HEK293T (cell line): ENCODE measurements around the gene ACTN3.

Experiments
- CTCF ChIA-PET: fragments of 350-600 bp; formaldehyde crosslinking; extraction: SDS; loops from one replicate; lab custom pipeline; 2021; ENCODE audit warnings: antibody characterized with exemption, inconsistent platforms; lab: Yijun Ruan, JAX
- POLR2A ChIA-PET: fragments of 350-600 bp; formaldehyde crosslinking; extraction: SDS; loops from one replicate; lab custom pipeline; 2020; ENCODE audit warnings: antibody characterized with exemption, inconsistent platforms; lab: Yijun Ruan, JAX
- DNase-seq: peaks from one replicate; pipeline ENCODE4 v3.0.0; 2012; ENCODE audit warnings: mixed read lengths; ENCODE audit errors: extremely low spot score
- ARNT ChIP-seq: fragments of 450-650 bp; IDR thresholded peaks from 2 replicates; pipeline ENCODE4 v1.6.1; 2017; ENCODE audit warnings: mild to moderate bottlenecking
- BHLHE40 ChIP-seq: fragments of 450-650 bp; IDR thresholded peaks from 2 replicates; pipeline ENCODE4 v1.6.1; 2016; ENCODE audit warnings: mild to moderate bottlenecking, moderate library complexity, borderline replicate concordance
- CTBP1 ChIP-seq: fragments of 450-650 bp; IDR thresholded peaks from 2 replicates; pipeline ENCODE4 v1.6.1; 2016; ENCODE audit warnings: borderline replicate concordance
- ELF4 ChIP-seq: fragments of 450-650 bp; IDR thresholded peaks from 2 replicates; pipeline ENCODE4 v1.6.1; 2017; ENCODE audit warnings: antibody characterized with exemption
- FOXA1 ChIP-seq: fragments of 450-650 bp; IDR thresholded peaks from 2 replicates; pipeline ENCODE4 v1.6.1; 2016; ENCODE audit warnings: mild to moderate bottlenecking
- FOXK2 ChIP-seq: fragments of 450-650 bp; IDR thresholded peaks from 2 replicates; pipeline ENCODE4 v1.6.1; 2016; ENCODE audit warnings: mild to moderate bottlenecking
- FOXM1 ChIP-seq: fragments of 450-650 bp; IDR thresholded peaks from 2 replicates; pipeline ENCODE4 v1.6.1; 2017; ENCODE audit warnings: mild to moderate bottlenecking, borderline replicate concordance
- HDGF ChIP-seq: fragments of 450-650 bp; IDR thresholded peaks from 2 replicates; pipeline ENCODE4 v1.6.1; 2017; ENCODE audit warnings: antibody characterized with exemption, borderline replicate concordance
- L3MBTL2 ChIP-seq: fragments of 450-650 bp; conservative IDR thresholded peaks from 2 replicates; pipeline ENCODE4 v1.6.1; 2016; ENCODE audit warnings: mild to moderate bottlenecking
- LEF1 ChIP-seq: fragments of 450-650 bp; IDR thresholded peaks from 2 replicates; pipeline ENCODE4 v1.6.1; 2017; ENCODE audit warnings: mild to moderate bottlenecking, borderline replicate concordance
- NFRKB ChIP-seq: fragments of 450-650 bp; IDR thresholded peaks from 2 replicates; pipeline ENCODE4 v1.6.1; 2016; ENCODE audit warnings: mild to moderate bottlenecking, moderate library complexity
- PKNOX1 ChIP-seq: fragments of 450-650 bp; IDR thresholded peaks from 2 replicates; pipeline ENCODE4 v1.6.1; 2016
- SP1 ChIP-seq: fragments of 450-650 bp; IDR thresholded peaks from 2 replicates; pipeline ENCODE4 v1.6.1; 2017
- SUZ12 ChIP-seq: fragments of 450-650 bp; IDR thresholded peaks from 2 replicates; pipeline ENCODE4 v1.6.1; 2016; ENCODE audit warnings: mild to moderate bottlenecking
- TARDBP ChIP-seq: fragments of 450-650 bp; IDR thresholded peaks from 2 replicates; pipeline ENCODE4 v1.6.1; 2016
- ZNF384 ChIP-seq: fragments of 450-650 bp; IDR thresholded peaks from 2 replicates; pipeline ENCODE4 v1.6.1; 2016

Gene ACTN3

GRCh38 chr11:66607126-66607834, 60.6 kb downstream of the ACTN3 start:
- POLR2A ChIA-PET, result interaction anchor here (1.1 to 3.6 kb wide), 3 partner anchors 10 to 31 kb away, joined by 4 to 23 read pairs (median 8); partner anchors contain the start of genes CCDC87, RBM14 and RBM4
- CTCF ChIA-PET, result interaction anchor here (0.7 kb wide), 1 partner anchor 8 kb away, joined by 5 read pairs; no protein-coding TSS in a partner anchor
- no peak for DNase-seq
- no peak for TF ChIP-seq HDGF
- TF ChIP-seq BHLHE40, result no peak
- no peak for TF ChIP-seq SUZ12
- no peak for TF ChIP-seq ARNT
- TF ChIP-seq FOXM1, result no peak
- TF ChIP-seq SP1, result no peak
- TF ChIP-seq NFRKB, result no peak
- no peak for TF ChIP-seq CTBP1
- TF ChIP-seq FOXA1, result no peak
- no peak for TF ChIP-seq ZNF384
- no peak for TF ChIP-seq L3MBTL2
- TF ChIP-seq TARDBP, result no peak
- TF ChIP-seq LEF1, result no peak

- CTCF ChIA-PET, result no interaction called here
- DNase-seq, result no peak
- POLR2A ChIA-PET, result no interaction called here
- TF ChIP-seq LEF1, result no peak
- TF ChIP-seq ZNF384, result no peak
- no peak for TF ChIP-seq FOXM1
Measured at GRCh38 chr11:66609721-66610617, 63.3 kb downstream of the ACTN3 start.

GRCh38 chr11:66612458-66612857, 65.8 kb downstream of the ACTN3 start:
- ChIA-PET POLR2A (interaction anchor here (0.6 to 1.6 kb wide), 4 partner anchors 20 to 284 kb away, joined by 3 to 10 read pairs (median 3); partner anchors contain the start of genes CCDC87, CCS, RBM4 and RBM4B), CTCF (interaction anchor here (0.6 kb wide), 2 partner anchors 301 to 744 kb away, joined by 4 to 5 read pairs; no protein-coding TSS in a partner anchor)
- no peak for DNase-seq
- TF ChIP-seq SP1 (no peak), BHLHE40 (no peak), FOXA1 (no peak), NFRKB (no peak), LEF1 (no peak), ZNF384 (no peak), ELF4 (no peak), CTBP1 (no peak), TARDBP (no peak), HDGF (no peak), ARNT (no peak), FOXK2 (no peak), L3MBTL2 (no peak), PKNOX1 (no peak)
